Measurements from ENCODE around the gene LAMA5. TPM values are rescaled to one million over a fixed set of nuclear protein-coding genes. Genes with fewer than 3 reads are reported as not detected.

The LAMA5 gene
- polyA plus RNA-seq, 1 of the 3 experiments (the other 2 are of a cell fraction) = 27.2 TPM

GRCh38 chr20:62339647-62340062, 27.5 kb downstream of the LAMA5 start:
- Histone ChIP-seq H3K9ac (no peak overlapping the region), H3K4me1 (ENCODE audit: control insufficient read depth in 1 of 2, insufficient read depth in 2 of 2, low read depth in 1 of 2, low read length in 1 of 2) (no peaks in the 10 kb centered on the region), H3F3A (replicated peaks; ENCODE audit: insufficient read depth) (no peaks in the 10 kb centered on the region), H3K9me2 (no peaks in the 10 kb centered on the region), H3K36me3 (replicated peaks in 1 of 2; ENCODE audit: control insufficient read depth in 1 of 2, insufficient read depth in 2 of 2, low read length in 1 of 2) (peaks cover 12 to 34% of the 10 kb centered on the region in 2 experiments), H3K4me2 (no peak overlapping the region), H3K27me3 (ENCODE audit: insufficient read depth) (no peaks in the 10 kb centered on the region), H3K27ac (ENCODE audit: low read depth in 2 of 2, low read length in 1 of 2) (no peak overlapping the region), H3K9me3 (no peaks in the 10 kb centered on the region), H3K79me2 (ENCODE audit: insufficient read depth) (no peaks in the 10 kb centered on the region), H3K4me3 (ENCODE audit: low read depth in 2 of 2, low read length in 1 of 2) (no peak overlapping the region), H2AFZ (ENCODE audit: low read depth) (no peak overlapping the region), H4K20me1 (ENCODE audit: insufficient read depth) (no peaks in the 10 kb centered on the region)
- CTCF ChIA-PET = interaction anchor here (0.9 to 2.1 kb wide), 3 partner anchors 13 to 44 kb away, joined by 3 to 8 read pairs (median 4); no protein-coding TSS in a partner anchor
- TF ChIP-seq GABPA (IDR thresholded peaks at IDR 0.05; ENCODE audit: low read depth) = no peak
- TF ChIP-seq JUND (IDR thresholded peaks at IDR 0.05) = no peak
- no peak for TF ChIP-seq RAD21 (IDR thresholded peaks at IDR 0.05; ENCODE audit: low read length)
- no peak for TF ChIP-seq USF2 (IDR thresholded peaks at IDR 0.05; ENCODE audit: borderline replicate concordance, low read depth, low read length)
- no peak for TF ChIP-seq CTCF (IDR thresholded peaks at IDR 0.05)
- no peak for TF ChIP-seq TAF1 (IDR thresholded peaks at IDR 0.05; ENCODE audit: borderline replicate concordance, low read depth, low read length)
- no peak for TF ChIP-seq FOSL2 (IDR thresholded peaks at IDR 0.05; ENCODE audit: borderline replicate concordance, low read depth)
- no peak for TF ChIP-seq RXRA (IDR thresholded peaks at IDR 0.05; ENCODE audit: borderline replicate concordance, low read depth)
- TF ChIP-seq ZBTB33 (IDR thresholded peaks at IDR 0.05; ENCODE audit: borderline replicate concordance, low read depth) = no peak
- TF ChIP-seq FOXJ3 (CRISPR knock-in tag; IDR thresholded peaks at IDR 0.05) = no peak
- TF ChIP-seq EZH2phosphoT487 (IDR thresholded peaks at IDR 0.05; ENCODE audit: borderline replicate concordance, low read depth) = no peak
- TF ChIP-seq CHD2 (IDR thresholded peaks at IDR 0.05; ENCODE audit: low read length, partially characterized antibody) = no peak
- no peak for TF ChIP-seq MEF2A (IDR thresholded peaks at IDR 0.05; ENCODE audit: borderline replicate concordance, low read depth)
- no peak for TF ChIP-seq PBX3 (IDR thresholded peaks at IDR 0.05)
- TF ChIP-seq RCOR1 (IDR thresholded peaks at IDR 0.05; ENCODE audit: low read length) = no peak
- no peak for TF ChIP-seq YY1 (IDR thresholded peaks at IDR 0.05; ENCODE audit: low read depth)
- no peak for TF ChIP-seq TEAD4 (IDR thresholded peaks at IDR 0.05; ENCODE audit: borderline replicate concordance, insufficient read depth)
- POLR2A ChIA-PET = interaction anchor here (0.6 to 1.1 kb wide), 2 partner anchors 15 to 26 kb away, joined by 3 read pairs; no protein-coding TSS in a partner anchor
- DNase-seq = no peak
- WGBS (ENCODE audit: low lambda C conversion rate) = 88% methylated on average over 13 of the region's 14 CpGs
